Measurements from ENCODE around the gene ZNF256. TPM values are rescaled to one million over a fixed set of nuclear protein-coding genes. Genes with fewer than 3 reads are reported as not detected.
"Not testable (repeated sequence)": the region's sequence is repeated elsewhere in the genome, so short reads cannot be mapped to it uniquely, and the experiment has no call there.

Gene ZNF256
- total and polyA plus RNA-seq, 9 of the 15 experiments (the other 6 are each of a cell fraction or from before 2014, with no cell fraction given): 0.07 to 0.36 (median 0.21) TPM; not detected in 1

DNA sequence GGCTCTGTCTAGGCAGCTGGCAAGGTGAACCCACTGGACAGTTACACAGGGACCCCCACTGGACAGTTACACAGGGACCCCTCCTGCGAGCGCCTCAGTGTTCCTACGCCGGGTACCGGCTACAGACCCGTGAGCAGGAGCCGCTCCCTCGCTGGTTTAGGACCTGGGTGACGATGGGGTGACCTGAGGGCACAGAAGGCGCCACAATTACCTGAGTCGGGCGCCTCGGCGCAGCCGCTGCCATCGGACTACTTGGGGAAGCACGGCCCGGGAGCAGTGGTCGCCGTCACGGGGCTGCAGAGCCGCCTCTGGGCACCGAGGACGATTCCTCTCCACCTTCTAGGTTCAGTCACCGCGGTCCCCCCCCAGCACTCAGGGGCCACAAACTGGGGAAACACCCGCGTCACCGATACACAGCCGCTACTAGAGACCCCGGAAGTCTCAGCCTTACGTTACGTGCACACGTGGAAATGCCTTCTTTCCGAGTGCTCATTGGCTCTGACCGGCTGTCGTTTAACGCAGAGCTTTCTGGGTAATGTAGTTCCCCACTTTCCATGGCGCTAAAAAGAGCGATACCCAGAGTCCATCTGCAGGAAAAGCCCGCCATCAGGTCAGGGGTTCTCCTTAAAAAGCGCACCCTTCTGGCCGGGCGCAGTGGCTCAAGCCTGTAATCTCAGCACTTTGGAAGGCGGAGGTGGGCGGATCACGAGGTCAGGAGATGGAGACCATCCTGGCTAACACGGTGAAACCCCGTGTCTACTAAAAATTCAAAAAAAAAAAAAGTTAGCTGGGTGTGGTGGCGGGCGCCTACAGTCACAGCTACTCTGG lies 31.1 kb downstream of the ZNF256 start, which contains the start of gene ZNF417 (continued):
- TF ChIP-seq CXXC5 (CRISPR knock-in tag; IDR thresholded peaks at IDR 0.05) (peak; percentile 90), HDAC2 (IDR thresholded peaks at IDR 0.05) (0 out of 2 replicates have a peak, but pooled peaks have one; percentile 35), MTA3 (IDR thresholded peaks at IDR 0.05; ENCODE audit: borderline replicate concordance) (peak; percentile 47; the same call in 1 of the 2 replicates)
- TF ChIP-seq, protein P1, sequence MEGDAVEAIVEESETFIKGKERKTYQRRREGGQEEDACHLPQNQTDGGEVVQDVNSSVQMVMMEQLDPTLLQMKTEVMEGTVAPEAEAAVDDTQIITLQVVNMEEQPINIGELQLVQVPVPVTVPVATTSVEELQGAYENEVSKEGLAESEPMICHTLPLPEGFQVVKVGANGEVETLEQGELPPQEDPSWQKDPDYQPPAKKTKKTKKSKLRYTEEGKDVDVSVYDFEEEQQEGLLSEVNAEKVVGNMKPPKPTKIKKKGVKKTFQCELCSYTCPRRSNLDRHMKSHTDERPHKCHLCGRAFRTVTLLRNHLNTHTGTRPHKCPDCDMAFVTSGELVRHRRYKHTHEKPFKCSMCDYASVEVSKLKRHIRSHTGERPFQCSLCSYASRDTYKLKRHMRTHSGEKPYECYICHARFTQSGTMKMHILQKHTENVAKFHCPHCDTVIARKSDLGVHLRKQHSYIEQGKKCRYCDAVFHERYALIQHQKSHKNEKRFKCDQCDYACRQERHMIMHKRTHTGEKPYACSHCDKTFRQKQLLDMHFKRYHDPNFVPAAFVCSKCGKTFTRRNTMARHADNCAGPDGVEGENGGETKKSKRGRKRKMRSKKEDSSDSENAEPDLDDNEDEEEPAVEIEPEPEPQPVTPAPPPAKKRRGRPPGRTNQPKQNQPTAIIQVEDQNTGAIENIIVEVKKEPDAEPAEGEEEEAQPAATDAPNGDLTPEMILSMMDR (IDR thresholded peaks at IDR 0.05 in 2 of 3, conservative IDR thresholded peaks at IDR 0.05 in 1 of 3; ENCODE audit: insufficient read depth in 2 of 3, low read depth in 1 of 3, low read length in 3 of 3): peak; percentile 47 to 59 (median 56); a peak in 5 of 6 replicates
- TF ChIP-seq, protein P2, sequence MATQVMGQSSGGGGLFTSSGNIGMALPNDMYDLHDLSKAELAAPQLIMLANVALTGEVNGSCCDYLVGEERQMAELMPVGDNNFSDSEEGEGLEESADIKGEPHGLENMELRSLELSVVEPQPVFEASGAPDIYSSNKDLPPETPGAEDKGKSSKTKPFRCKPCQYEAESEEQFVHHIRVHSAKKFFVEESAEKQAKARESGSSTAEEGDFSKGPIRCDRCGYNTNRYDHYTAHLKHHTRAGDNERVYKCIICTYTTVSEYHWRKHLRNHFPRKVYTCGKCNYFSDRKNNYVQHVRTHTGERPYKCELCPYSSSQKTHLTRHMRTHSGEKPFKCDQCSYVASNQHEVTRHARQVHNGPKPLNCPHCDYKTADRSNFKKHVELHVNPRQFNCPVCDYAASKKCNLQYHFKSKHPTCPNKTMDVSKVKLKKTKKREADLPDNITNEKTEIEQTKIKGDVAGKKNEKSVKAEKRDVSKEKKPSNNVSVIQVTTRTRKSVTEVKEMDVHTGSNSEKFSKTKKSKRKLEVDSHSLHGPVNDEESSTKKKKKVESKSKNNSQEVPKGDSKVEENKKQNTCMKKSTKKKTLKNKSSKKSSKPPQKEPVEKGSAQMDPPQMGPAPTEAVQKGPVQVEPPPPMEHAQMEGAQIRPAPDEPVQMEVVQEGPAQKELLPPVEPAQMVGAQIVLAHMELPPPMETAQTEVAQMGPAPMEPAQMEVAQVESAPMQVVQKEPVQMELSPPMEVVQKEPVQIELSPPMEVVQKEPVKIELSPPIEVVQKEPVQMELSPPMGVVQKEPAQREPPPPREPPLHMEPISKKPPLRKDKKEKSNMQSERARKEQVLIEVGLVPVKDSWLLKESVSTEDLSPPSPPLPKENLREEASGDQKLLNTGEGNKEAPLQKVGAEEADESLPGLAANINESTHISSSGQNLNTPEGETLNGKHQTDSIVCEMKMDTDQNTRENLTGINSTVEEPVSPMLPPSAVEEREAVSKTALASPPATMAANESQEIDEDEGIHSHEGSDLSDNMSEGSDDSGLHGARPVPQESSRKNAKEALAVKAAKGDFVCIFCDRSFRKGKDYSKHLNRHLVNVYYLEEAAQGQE (IDR thresholded peaks at IDR 0.05; ENCODE audit: borderline replicate concordance): peak; percentile 33; the same call in 1 of the 2 replicates
- TF ChIP-seq, protein P2 (CRISPR knock-in tag; IDR thresholded peaks at IDR 0.05; ENCODE audit: low read depth): not testable (repeated sequence)
- TF ChIP-seq, protein P3, sequence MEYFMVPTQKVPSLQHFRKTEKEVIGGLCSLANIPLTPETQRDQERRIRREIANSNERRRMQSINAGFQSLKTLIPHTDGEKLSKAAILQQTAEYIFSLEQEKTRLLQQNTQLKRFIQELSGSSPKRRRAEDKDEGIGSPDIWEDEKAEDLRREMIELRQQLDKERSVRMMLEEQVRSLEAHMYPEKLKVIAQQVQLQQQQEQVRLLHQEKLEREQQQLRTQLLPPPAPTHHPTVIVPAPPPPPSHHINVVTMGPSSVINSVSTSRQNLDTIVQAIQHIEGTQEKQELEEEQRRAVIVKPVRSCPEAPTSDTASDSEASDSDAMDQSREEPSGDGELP (CRISPR knock-in tag; IDR thresholded peaks at IDR 0.05; ENCODE audit: borderline replicate concordance): peak; percentile 54; the same call in 1 of the 2 replicates
- TF ChIP-seq, protein P4, sequence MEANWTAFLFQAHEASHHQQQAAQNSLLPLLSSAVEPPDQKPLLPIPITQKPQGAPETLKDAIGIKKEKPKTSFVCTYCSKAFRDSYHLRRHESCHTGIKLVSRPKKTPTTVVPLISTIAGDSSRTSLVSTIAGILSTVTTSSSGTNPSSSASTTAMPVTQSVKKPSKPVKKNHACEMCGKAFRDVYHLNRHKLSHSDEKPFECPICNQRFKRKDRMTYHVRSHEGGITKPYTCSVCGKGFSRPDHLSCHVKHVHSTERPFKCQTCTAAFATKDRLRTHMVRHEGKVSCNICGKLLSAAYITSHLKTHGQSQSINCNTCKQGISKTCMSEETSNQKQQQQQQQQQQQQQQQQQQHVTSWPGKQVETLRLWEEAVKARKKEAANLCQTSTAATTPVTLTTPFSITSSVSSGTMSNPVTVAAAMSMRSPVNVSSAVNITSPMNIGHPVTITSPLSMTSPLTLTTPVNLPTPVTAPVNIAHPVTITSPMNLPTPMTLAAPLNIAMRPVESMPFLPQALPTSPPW (CRISPR knock-in tag; IDR thresholded peaks at IDR 0.05): peak; percentile 50

Data from K562 (cell line).